Epidermal melanocyte (primary cell): ENCODE results near the gene RBMS1.

Source experiments
- DNase-seq: peaks from one replicate; pipeline ENCODE4 v3.0.0; 2011; ENCODE audit warnings: low spot score; ENCODE audit not compliant: insufficient read length

RBMS1 gene

GRCh38 chr2:160256507-160256906 is 237.1 kb downstream of the RBMS1 start:
- no peak for DNase-seq

GRCh38 chr2:160255408-160255807 is 238.2 kb downstream of the RBMS1 start:
- DNase-seq: no peak

GRCh38 chr2:160254189-160254762 is 239.3 kb downstream of the RBMS1 start:
- DNase-seq: no peak

- DNase-seq: no peak
Observed at GRCh38 chr2:160253440-160254188, 240.0 kb downstream of the RBMS1 start.

- DNase-seq: no peak
Observed at GRCh38 chr2:160252900-160253299, 240.7 kb downstream of the RBMS1 start.

GRCh38 chr2:160252278-160252887 is 241.2 kb downstream of the RBMS1 start:
- DNase-seq: no peak

- DNase-seq: no peak
Observed at GRCh38 chr2:160251569-160251968, 242.0 kb downstream of the RBMS1 start.

GRCh38 chr2:160249876-160250275 is 243.7 kb downstream of the RBMS1 start:
- DNase-seq: no peak

GRCh38 chr2:160247296-160248035 is 246.1 kb downstream of the RBMS1 start:
- DNase-seq: no peak

GRCh38 chr2:160246356-160246755 is 247.3 kb downstream of the RBMS1 start:
- no peak for DNase-seq

- DNase-seq: no peak
Observed at GRCh38 chr2:160245614-160246155, 247.9 kb downstream of the RBMS1 start.

GRCh38 chr2:160242893-160243564 is 250.6 kb downstream of the RBMS1 start:
- DNase-seq: no peak

- DNase-seq: peak; percentile 60
Observed at GRCh38 chr2:160241251-160242137, 252.1 kb downstream of the RBMS1 start.

- DNase-seq: no peak
Observed at GRCh38 chr2:160239436-160239835, 254.2 kb downstream of the RBMS1 start.

- DNase-seq: no peak
Observed at GRCh38 chr2:160238392-160238791, 255.2 kb downstream of the RBMS1 start.

- DNase-seq: no peak
Observed at GRCh38 chr2:160232905-160233475, 260.6 kb downstream of the RBMS1 start.

GRCh38 chr2:160229591-160229990 is 264.0 kb downstream of the RBMS1 start:
- DNase-seq: no peak

GRCh38 chr2:160228141-160228917 is 265.3 kb downstream of the RBMS1 start:
- no peak for DNase-seq

- no peak for DNase-seq
Observed at GRCh38 chr2:160227293-160227915, 266.2 kb downstream of the RBMS1 start.
